Measurements from ENCODE around the gene HDX.
"Not testable (repeated sequence)": the region's sequence is repeated elsewhere in the genome, so short reads cannot be mapped to it uniquely, and the experiment has no call there.

Gene HDX, protein sequence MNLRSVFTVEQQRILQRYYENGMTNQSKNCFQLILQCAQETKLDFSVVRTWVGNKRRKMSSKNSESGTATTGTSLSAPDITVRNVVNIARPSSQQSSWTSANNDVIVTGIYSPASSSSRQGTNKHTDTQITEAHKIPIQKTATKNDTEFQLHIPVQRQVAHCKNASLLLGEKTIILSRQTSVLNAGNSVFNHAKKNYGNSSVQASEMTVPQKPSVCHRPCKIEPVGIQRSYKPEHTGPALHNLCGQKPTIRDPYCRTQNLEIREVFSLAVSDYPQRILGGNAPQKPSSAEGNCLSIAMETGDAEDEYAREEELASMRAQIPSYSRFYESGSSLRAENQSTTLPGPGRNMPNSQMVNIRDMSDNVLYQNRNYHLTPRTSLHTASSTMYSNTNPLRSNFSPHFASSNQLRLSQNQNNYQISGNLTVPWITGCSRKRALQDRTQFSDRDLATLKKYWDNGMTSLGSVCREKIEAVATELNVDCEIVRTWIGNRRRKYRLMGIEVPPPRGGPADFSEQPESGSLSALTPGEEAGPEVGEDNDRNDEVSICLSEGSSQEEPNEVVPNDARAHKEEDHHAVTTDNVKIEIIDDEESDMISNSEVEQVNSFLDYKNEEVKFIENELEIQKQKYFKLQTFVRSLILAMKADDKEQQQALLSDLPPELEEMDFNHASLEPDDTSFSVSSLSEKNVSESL

DNA sequence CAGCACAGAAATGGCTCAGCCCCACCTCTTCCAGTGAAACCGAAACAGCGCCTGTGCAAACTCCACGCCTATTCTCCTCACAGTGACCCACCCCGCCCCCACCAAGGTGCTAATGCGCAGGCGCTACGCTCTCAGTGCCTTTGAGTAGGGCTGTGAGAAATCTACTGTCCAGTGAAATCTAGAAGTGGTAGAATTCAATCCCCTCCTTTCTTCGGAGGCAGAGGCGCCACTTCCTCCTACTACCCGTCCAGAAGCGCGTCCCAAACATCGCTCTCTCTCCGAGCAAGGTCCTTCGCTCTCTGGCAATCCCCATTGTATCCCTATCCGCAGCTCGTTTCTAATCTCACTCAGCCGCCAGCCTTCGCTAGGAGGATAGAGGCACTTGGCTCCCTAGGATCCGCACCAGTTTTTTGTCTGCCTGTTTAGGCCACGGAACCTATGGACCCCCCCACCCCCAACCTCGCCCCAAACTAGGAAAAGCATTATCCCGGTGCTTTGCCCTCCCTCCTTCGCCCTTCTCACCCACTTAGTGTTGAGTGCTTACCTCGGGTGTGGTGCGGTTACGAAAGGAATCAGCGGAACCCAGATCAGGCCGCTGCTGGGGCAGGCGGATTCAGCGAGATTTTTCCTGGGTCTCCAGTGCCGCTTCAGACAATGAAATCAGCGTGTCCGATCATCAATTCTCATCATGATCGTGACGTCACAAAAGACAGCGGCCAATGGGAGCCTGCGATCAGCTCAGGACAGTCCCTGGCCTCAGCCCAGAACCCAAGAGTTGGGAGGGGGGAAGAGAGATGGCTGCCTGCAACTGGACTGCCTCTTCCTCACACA lies at the start of gene HDX:
HDX (minus strand) TSS at position 656 of the 831 bp plus-strand sequence. CDS start 27,056 bp downstream, outside the sequence.
- in situ Hi-C loops (cut with MboI; ENCODE audit: low sequenced_read_pairs) = no loop called here

DNA sequence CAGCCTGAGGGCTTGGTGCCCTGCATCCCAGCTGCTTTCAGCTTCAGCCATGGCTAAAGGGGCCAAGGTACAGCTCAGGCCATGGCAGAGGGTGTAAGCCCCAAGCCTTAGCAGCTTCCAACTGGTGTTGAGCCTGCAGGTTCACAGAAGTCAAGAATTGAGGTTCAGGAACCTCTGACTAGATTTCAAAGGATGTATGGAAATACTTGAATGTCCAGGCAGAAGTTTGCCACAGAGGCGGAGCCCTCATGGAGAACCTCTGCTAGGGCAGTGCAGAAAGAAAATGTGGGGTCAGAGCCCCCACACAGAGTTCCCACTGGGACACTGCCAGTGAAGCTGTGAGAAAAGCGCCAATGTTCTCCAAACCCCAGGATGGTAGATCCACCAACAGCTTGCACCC lies 39.1 kb upstream of the HDX start:
- in situ Hi-C loops (cut with MboI; ENCODE audit: low sequenced_read_pairs) = not testable (repeated sequence)

DNA sequence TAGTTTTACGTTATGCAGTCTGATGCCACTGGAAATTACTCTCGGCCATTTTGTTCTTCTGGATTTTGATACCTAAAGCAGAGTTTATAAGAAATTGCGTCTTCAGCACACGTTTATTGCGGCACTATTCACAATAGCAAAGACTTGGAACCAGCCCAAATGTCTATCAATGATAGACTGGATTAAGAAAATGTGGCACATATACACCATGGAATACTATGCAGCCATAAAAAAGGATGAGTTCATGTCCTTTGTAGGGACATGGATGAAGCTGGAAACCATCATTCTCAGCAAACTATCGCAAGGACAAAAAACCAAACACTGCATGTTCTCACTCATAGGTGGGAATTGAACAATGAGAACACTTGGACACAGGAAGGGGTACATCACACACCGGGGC lies 35.4 kb upstream of the HDX start:
- in situ Hi-C loops (cut with MboI; ENCODE audit: low sequenced_read_pairs) = not testable (repeated sequence)

DNA sequence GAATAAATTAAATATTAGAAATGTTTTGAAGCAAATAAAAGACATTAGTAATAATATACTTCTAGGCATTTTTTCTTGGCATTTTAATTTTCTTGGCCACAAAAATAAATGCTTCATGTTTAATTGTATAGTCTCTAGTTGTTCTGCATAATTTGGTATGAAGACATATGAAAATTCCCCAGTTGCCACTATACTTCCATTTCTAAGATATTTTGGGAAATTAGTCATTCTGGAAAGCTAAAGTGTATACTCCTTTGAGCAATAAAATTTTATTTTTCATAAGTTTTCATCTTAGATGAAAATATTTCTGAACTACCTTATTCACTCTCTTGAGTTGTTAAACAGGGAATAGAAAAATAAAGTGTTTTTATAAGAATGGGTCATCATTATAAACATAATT lies 13.8 kb downstream of the HDX start:
- in situ Hi-C loops (cut with MboI; ENCODE audit: low sequenced_read_pairs) = no loop called here

DNA sequence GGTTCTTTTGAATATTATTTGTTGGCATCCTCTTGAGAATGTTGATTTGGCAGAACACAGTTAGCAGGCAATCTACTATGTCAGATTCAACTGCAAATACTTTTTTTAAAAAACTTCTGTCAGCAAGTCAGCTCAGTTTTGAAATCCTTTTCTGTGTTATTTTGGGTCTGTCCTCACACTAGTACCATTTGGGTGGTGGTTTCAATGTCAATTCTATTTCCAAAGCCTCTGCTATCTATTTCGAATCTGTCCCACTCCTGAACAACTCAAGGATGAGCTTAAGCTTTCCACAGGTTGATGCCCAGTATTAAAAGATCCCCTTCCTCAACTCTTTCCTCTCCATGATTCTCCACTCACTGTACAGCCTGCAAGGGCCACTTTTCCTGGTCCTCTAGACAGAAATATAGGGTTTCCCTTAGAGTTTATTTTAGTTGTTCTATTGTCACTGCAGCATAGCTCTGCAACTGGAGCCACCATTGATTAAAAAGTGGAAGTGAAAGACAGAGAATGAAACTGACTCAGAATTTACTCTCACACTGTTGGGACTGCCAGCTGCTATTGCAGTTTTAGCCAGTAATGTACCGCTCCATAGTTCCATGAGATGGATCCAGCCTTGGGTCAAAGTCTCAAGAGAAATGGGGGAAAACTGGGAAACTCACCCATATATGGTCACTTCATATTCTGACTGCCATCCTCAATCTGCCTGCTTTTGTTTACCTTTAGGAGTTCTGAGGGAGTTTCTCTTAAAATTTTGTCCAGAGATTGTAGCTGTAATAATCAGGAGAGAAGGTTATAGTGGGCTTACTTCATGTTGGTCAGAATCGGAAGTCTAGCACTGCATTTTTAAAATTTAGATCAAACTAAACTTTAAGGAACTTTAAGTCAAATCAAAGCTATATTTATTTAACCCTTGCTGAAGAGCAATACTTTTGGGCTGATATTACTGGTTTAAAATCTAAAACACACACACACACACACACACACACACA lies 14.6 kb downstream of the HDX start:
- in situ Hi-C loops (cut with MboI; ENCODE audit: low sequenced_read_pairs) = no loop called here

DNA sequence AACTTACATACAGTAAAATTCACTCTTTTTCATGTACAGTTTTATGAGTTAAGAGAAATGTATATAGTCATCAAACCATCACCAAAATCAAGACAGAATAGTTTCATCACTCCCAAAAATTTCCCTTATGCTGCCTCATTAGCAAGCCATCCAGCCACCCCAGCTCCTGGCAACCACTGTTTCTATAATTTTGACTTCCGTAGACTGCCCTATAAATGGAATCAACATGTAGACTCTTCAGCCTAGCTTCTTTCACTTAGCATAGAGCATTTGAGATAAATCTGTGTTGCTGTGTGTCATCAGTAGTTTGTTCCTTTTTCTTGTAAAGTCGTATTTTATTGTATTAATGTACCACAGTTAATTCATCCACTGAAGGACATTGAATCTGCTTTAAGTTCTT lies 23.2 kb downstream of the HDX start:
- in situ Hi-C loops (cut with MboI; ENCODE audit: low sequenced_read_pairs) = no loop called here

DNA sequence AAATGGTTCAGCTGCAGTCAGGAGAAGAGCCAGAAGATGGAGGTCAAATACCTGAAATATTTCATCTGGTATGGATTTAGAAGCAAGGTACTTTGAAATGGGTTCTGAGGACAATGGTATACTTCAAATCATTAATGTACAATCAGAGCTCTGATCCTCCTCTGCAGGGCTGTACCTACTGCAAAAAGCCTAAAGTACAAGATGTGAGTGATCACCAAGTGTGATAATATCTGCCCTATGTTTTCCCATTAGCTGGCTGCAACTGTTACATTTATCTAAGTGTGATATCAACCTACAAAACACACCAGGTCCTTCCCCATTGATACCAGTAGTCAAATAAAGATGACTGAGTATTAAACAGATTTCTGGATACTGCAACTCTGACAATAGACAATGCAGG lies 25.1 kb downstream of the HDX start:
- in situ Hi-C loops (cut with MboI; ENCODE audit: low sequenced_read_pairs) = no loop called here

DNA sequence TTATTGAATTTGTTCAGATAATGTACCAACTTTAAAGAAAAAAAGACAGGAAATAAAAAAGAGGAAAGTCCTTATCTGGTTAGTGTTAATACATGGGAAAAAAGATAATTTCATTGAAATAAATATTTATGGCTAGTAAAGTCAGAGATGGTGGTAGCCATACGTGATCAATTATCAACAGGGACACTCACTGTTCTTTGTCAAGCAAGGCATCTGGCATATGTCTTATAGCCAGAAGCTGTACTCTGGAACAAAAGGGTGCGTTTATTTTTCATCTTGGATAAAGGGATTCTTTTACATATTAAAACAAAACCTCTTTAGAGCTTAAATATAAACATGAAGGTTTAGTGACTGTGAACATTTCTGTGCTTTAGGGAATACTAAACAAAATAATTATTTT lies 26.7 kb downstream of the HDX start:
- in situ Hi-C loops (cut with MboI; ENCODE audit: low sequenced_read_pairs) = no loop called here

DNA sequence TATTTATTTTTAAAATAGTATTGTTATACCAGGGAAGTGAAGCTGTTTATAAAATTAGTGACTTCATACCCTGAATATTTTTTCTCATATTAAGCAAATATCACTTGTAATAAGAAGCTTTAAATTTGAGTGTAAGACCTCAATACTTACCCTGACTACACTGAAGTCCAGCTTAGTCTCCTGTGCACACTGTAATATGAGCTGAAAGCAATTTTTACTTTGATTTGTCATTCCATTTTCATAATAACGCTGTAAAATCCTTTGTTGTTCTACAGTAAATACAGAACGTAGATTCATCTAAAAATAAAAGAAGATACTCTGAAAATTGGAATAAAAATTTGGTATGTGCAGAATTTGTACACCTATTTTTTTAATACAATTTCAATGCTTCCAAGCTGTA lies 27.2 kb downstream of the HDX start:
- in situ Hi-C loops (cut with MboI; ENCODE audit: low sequenced_read_pairs) = no loop called here

DNA sequence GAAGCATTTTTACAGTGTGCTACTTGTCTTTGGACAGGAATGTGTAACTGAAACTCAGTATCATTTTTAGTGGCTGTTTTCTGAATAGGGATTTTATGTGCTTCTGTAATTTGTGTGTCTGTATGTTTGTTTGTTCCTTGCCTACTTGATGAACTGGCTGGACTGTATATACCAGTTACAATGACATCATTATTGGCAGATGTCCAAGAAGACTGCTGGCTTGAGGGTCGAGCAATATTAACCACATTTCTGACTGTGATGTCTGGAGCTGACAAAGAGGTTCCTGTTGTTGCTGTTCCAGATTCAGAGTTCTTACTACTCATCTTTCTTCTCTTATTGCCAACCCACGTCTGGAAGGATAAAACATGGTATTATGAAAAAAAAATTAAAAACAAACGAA lies 33.0 kb downstream of the HDX start:
- in situ Hi-C loops (cut with MboI; ENCODE audit: low sequenced_read_pairs) = no loop called here

DNA sequence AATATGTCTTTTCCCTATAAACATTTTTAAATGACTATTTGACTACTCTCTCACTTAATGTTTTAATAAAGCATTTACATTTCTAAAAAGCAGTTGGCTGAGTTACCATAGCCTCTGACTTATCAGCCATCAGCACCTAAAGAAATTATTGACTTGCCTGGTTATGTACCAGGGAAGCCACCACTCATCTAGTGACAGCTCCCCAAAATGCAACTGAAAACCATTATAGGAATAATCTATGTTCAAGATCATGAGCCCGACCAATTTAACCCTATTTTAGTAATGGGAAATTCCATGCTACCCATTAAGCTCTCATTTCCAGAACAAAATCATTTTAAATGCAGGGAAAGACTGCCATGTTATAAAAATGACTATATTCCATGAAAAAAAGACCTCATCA lies 34.4 kb downstream of the HDX start:
- in situ Hi-C loops (cut with MboI; ENCODE audit: low sequenced_read_pairs) = no loop called here

DNA sequence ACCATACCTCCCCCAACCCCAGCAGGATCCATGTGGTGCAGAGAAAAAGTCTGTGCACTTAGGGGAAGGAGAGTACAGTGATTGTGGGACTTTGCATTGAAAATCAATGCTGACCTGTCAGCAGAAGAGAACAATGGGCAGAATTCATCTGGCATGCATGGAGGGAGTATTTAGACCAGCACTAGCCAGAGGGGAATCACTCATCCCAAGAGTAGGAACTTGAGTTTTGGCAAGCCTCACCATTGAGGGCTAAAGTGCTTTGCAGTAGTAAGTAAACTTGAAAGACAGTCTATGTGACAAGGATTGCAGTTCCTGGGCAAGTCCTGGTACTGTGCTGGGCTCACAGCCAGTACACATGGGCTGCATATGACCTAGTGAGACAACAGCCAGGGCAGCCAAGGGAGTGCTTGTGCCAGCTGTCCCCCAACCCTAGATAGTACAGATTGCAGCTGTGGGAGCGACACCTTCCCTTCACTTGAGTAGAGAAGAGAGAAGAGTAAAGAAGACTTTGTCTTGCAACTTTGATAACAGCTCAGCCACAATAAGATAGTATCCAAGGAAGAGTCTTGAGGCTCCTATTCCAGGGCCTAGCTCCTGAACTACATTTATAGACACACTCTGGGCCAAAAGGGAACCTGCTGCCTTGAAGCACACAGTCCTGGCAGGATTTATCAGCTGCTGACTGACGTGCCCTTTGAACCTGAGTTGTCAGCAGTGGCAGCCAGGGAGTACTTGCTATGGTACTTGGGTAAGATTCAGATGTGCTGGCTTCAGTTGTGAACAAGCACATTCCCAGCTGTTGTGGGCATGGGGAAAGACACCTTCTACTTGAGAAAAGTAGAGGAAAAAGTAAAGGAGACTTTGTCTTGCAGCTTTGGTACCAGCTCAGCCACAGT lies 48.7 kb downstream of the HDX start:
- in situ Hi-C loops (cut with MboI; ENCODE audit: low sequenced_read_pairs) = no loop called here

DNA sequence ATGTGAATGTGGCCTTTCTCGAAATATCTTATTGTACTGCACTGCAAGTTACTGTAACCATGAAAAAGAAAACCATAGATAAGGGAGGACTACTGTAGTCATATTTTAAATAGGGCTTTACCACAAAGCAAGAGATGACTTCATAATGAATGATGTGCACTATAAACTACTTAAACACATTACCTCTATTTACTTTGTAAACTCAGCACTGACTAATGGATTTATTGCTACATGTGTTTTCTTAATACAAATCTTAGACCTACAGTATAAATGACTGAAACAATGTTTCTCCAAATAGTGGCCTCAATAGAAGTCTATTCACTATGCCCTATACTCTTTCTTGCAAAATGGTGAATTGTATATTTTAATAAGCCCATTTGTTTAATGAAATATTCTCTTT lies 61.1 kb downstream of the HDX start:
- in situ Hi-C loops (cut with MboI; ENCODE audit: low sequenced_read_pairs) = no loop called here

DNA sequence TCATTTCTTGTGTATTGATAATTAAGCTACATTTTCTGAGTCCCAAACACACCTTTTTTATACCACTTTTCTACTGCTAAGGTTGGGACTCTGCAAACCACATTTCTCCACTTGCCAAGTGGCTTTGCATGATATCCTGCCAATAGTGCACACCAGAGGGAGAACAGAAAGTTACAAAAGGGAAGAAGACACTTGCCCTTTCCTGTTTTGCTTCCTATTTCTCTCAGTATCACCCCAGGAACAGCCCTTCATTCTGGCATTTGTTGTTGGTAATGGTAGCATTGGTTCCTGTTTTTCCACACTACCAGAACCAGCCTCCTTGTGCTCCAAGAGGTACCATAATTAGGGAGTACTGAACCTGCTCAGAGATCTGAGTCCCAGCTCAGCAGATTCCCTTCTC lies 87.1 kb downstream of the HDX start:
- in situ Hi-C loops (cut with MboI; ENCODE audit: low sequenced_read_pairs) = no loop called here

DNA sequence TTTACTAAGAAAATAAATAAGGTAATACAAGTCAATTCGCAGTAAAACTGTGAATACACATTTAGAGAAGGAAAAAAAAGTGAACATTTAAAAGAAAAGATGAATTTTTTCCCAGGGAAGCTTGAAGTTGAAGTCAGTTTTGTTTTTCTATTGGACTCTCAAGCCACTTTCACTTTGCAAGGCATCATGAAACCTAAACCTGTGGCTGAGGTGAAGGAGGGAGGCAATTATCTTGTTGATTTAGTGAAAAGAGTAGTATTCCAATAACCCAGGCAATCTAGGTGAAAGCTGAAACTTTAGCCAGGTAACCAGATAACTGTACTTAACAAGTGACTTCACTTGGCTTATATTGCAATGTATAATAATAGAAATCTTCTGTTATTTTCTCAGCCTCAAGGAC lies 138.6 kb downstream of the HDX start:
- in situ Hi-C loops (cut with MboI; ENCODE audit: low sequenced_read_pairs) = no loop called here

DNA sequence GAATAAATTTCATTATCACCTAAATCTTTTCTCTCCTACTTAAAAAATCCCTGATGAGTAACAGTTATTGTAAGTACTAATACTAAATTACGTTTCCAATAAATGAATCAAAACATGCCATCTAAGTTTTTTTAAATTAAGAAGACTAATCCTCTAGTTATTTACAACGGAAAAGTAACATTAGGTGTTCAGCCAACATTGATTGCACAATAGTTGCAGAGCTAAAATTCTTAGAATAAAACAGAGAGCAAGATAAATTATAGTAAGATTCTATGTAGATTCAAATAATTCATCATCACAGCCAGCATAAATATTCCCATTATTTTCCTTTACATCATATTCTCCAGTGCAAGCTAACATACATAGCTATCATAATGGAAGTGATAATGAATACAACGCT lies 139.2 kb downstream of the HDX start:
- in situ Hi-C loops (cut with MboI; ENCODE audit: low sequenced_read_pairs) = no loop called here

DNA sequence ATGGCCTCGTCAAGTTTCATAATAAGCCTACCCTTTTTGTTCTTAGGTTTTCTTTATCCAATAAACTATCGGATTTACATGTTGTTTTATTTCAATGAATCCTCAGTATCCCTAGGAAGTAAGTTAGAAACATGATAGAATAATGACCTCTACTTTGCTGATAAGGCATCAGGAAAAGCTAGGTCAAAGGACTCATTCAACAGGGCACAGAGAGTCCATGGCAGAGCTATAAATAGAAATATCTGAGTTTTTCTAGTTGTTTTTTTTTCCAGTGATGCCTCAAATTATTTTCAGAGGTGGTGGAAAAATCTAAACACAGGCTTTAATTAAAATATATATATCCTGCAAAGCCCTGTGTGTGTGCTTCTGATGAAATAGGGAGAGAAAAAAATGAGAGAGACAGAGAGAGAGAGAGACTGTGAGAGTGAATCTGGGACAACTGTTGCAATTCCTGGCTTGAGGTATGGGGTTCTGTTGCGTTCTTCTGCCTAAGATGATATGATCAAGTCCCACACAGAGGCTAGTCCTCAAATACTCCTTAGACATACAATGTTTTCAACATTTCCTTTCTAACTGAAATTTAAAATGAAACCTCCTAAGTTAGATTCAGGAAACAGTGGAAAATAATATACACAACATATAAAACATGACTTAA lies 139.9 kb downstream of the HDX start:
- in situ Hi-C loops (cut with MboI; ENCODE audit: low sequenced_read_pairs) = no loop called here

DNA sequence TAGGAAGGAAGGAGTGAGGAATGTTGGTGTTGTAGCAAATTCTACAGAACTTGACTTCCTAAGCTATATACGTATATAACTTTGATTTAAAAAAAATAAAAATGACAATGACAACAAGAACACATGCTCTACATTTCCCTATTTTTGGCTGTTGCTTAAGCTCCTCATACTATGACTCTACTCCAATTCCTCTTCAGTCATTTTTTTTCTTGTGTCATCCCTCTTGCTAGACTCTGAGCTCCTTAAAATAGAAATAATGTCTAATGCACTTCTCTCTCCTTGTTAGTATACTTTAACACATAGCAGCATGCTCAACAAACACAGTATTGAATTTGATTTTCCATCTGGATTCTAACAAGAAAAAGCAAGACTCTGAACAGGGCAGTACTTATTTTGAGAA lies 144.0 kb downstream of the HDX start:
- in situ Hi-C loops (cut with MboI; ENCODE audit: low sequenced_read_pairs) = no loop called here

DNA sequence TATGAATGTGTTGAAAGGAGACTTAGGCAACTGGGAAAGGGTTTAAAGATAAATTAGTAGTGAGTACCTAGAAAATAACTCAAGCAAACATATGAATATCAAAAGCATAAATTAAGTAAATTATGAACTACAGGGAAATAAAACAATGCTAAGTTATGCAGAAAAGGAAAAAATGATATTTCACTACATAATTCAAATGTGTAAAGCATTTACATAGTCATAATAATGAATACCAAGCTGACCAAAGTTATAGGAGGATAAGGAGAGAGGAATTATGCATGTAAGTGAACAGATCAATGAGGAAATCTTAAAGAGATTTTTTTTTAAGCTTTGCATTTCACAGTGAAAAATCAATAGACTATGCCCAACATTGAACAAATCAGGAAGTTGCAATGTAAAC lies 145.0 kb downstream of the HDX start:
- in situ Hi-C loops (cut with MboI; ENCODE audit: low sequenced_read_pairs) = no loop called here
